IPS-15b (cell line): ENCODE data around the gene ZFR.

Experiments
- H3K27me3 ChIP-seq: one replicate; pipeline ENCODE4 v1.6.1; 2013; ENCODE audit warnings: low read length; ENCODE audit not compliant: control insufficient read depth, insufficient read depth
- H3K36me3 ChIP-seq: one replicate; pipeline ENCODE4 v1.6.1; 2013; ENCODE audit warnings: low read length; ENCODE audit not compliant: control insufficient read depth, insufficient read depth
- H3K4me1 ChIP-seq: one replicate; pipeline ENCODE4 v1.6.1; 2013; ENCODE audit warnings: mild to moderate bottlenecking, low read length; ENCODE audit not compliant: control insufficient read depth, insufficient read depth
- H3K4me3 ChIP-seq: one replicate; pipeline ENCODE4 v1.5.1; 2013; ENCODE audit warnings: low read depth, low read length
- H3K9ac ChIP-seq: one replicate; pipeline ENCODE4 v1.6.1; 2013; ENCODE audit warnings: low read depth, mild to moderate bottlenecking, low read length
- H3K9me3 ChIP-seq: one replicate; pipeline ENCODE4 v1.6.1; 2013; ENCODE audit warnings: mild to moderate bottlenecking, low read length; ENCODE audit not compliant: control insufficient read depth, insufficient read depth

Gene ZFR

DNA sequence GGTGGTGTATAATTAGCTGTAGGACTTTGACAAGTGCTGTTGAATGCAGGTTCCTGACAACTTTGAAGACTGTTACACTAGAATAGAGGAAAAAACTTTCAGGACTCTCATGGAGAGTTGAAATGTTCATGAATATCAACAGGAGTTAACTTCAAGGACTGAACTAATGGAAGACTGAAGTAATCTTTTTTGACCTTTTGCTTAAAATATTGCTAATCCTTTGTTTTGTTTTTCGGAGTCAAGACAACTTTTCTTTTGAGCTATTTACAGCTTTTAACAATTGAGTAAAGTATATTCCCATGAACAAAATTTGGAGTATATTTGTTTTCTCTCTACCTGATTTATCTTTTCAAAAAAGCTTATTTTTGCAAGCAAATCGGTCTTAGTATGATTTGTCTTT, 97.7 kb downstream of the ZFR start:
- Histone ChIP-seq H3K27me3 (no peaks in the 10 kb centered on the region), H3K36me3 (no peaks in the 10 kb centered on the region), H3K9ac (no peak overlapping the region), H3K9me3 (no peaks in the 10 kb centered on the region), H3K4me1 (no peaks in the 10 kb centered on the region), H3K4me3 (no peak overlapping the region)

DNA sequence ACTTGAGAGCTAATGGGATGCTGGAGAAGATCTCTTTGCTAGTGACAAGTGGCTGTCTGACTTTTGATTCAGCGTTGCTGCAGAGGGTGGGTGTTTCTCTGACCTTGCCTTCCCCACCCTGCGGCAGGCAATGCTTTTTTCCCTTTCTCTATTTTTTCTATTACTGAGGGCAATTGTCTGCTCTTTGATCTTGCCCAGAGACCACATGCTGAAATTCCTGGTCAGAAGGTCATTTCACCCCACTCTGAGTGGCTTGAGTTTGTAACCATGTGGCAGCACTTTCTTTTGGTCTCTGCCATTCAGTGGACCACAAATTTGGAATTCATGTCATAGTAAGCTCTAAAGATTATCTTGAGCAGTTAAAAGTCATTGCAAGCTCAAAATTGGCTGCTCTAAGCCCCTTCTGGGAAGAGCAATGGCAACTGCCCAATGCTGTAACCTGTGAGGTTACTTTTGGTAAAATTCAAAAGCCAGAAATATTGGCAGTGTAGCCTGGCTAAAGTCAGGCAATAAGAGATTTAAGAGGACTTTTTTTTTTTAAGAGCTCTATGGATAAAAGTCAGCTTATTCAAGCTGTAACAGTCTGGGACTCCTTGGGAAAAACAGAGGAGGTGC, 101.4 kb downstream of the ZFR start:
- no peak overlapping the region for H3K4me3 ChIP-seq
- peaks cover 6% of the 10 kb centered on the region for H3K9me3 ChIP-seq
- H3K36me3 ChIP-seq: no peaks in the 10 kb centered on the region
- H3K27me3 ChIP-seq: no peaks in the 10 kb centered on the region
- H3K9ac ChIP-seq: no peak overlapping the region
- H3K4me1 ChIP-seq: no peaks in the 10 kb centered on the region

DNA sequence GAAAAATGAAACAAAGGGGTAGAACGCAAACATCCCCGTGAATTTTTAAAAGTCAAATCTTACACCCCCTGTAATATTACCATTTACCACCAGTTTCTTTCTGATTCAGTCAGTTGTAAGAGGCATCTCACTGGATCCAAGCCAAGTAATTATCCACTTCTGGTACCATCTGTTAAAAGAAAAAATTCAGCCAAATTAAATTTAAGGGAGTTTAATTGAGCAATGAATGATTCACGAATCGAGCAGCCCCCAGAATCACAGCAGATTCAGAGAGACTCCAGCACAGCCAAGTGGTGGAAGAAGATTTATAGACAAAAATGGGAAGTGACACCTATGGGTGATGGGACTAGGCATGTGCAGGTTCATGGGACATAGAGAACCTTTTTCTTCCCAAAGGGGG, 101.9 kb downstream of the ZFR start:
- Histone ChIP-seq H3K9me3 (peaks cover 6% of the 10 kb centered on the region), H3K36me3 (no peaks in the 10 kb centered on the region), H3K27me3 (no peaks in the 10 kb centered on the region), H3K4me3 (no peak overlapping the region), H3K9ac (no peak overlapping the region), H3K4me1 (no peaks in the 10 kb centered on the region)

DNA sequence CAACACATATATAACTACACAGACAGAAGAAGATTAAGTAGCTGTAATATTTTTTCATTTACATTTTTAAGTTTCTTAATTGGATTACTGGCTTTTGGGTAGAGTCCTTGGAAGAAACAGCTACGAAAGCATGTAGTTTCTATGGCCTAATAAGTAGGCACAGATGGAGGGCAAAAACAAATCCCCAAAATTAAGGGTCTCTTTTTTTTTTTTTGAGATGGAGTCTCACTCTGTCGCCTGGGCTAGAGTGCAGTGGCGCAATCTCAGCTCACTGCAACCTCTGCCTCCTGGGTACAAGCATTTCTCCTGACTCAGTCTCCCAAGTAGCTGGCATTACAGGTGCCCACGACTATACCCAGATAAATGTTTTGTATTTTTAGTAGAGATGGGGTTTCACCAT, 104.7 kb downstream of the ZFR start:
- Histone ChIP-seq H3K36me3 (no peaks in the 10 kb centered on the region), H3K4me3 (no peak overlapping the region), H3K9ac (no peak overlapping the region), H3K9me3 (peaks cover 6% of the 10 kb centered on the region), H3K27me3 (no peaks in the 10 kb centered on the region), H3K4me1 (no peaks in the 10 kb centered on the region)

DNA sequence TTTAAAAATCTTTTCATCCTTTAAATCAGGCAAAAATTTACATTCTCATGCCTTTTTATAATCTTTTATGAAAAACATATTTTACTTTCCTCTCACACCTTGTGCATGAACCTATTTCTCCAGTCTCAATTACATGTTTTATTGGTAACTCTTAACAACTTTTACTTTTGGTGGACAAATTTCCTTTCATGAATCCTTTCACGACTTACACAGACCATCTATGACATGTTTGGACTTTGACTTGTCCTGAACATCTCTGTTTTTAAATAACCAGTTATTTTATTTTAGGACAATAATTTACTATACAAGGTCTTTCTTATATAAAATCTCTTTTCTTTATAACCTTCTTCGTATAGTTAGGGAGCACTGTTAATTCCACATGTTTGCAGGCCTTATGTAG, 105.3 kb downstream of the ZFR start:
- H3K27me3 ChIP-seq: no peaks in the 10 kb centered on the region
- H3K9me3 ChIP-seq: peaks cover 6% of the 10 kb centered on the region
- H3K36me3 ChIP-seq: no peaks in the 10 kb centered on the region
- no peak overlapping the region for H3K9ac ChIP-seq
- H3K4me1 ChIP-seq: no peaks in the 10 kb centered on the region
- no peak overlapping the region for H3K4me3 ChIP-seq

DNA sequence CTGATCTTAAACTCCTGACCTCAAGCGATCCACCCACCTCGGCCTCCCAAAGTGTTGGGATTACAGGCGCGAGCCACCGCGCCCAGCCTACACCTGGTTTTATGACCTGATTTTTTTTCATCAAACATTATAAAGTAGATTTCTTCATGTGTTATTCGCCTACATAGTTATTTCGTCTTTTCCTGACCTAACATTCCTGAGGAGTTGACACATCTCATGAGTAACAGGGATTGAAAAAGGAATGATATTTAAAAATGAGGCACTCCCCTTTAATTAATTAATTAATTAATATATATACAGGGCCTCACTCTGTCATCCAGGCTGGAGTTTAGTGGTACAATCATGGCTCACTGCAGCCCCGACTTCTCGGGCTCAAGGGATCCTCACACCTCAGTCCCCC, 111.6 kb downstream of the ZFR start:
- Histone ChIP-seq H3K9ac (no peak overlapping the region), H3K9me3 (no peaks in the 10 kb centered on the region), H3K36me3 (no peaks in the 10 kb centered on the region), H3K27me3 (no peaks in the 10 kb centered on the region), H3K4me3 (no peak overlapping the region), H3K4me1 (no peaks in the 10 kb centered on the region)

DNA sequence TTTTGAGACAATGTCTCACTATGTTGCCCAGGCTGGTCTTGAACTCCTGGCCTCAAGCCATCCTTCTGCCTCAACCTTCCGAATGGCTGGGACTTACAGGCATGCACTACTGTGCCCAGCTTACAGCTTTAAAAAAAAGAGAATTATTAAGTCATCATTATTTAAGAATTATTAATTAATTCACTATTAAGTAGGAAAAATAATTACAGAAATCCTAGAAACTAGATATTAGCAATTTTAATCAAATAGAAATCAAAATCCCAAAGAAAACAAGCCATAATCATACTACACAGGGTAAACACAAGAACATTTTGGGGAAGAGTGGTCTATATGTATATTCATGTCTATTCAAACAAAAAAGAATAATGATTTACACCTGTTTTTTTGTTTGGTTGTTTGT, 112.2 kb downstream of the ZFR start:
- H3K9ac ChIP-seq: no peak overlapping the region
- H3K27me3 ChIP-seq: no peaks in the 10 kb centered on the region
- H3K4me3 ChIP-seq: no peak overlapping the region
- no peaks in the 10 kb centered on the region for H3K9me3 ChIP-seq
- no peaks in the 10 kb centered on the region for H3K4me1 ChIP-seq
- H3K36me3 ChIP-seq: no peaks in the 10 kb centered on the region

DNA sequence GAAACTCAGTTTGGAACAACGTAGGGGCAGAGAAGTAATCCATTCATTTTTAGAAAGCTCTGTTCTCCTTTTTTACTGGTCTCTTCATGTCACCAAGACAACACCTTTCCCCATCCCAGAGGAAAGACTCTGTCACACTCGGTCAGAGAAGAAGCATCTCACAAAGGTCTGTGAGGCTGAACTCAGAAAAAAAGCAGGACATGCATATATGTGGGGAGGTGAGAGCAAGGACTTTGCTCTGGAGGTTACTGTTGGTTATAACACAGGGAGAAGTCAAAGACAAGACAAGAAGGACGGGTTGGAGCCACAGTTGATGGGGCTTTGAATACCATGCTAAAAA, 112.6 kb downstream of the ZFR start:
- no peaks in the 10 kb centered on the region for H3K9me3 ChIP-seq
- no peaks in the 10 kb centered on the region for H3K36me3 ChIP-seq
- no peaks in the 10 kb centered on the region for H3K4me1 ChIP-seq
- H3K27me3 ChIP-seq: no peaks in the 10 kb centered on the region
- H3K4me3 ChIP-seq: no peak overlapping the region
- H3K9ac ChIP-seq: no peak overlapping the region

DNA sequence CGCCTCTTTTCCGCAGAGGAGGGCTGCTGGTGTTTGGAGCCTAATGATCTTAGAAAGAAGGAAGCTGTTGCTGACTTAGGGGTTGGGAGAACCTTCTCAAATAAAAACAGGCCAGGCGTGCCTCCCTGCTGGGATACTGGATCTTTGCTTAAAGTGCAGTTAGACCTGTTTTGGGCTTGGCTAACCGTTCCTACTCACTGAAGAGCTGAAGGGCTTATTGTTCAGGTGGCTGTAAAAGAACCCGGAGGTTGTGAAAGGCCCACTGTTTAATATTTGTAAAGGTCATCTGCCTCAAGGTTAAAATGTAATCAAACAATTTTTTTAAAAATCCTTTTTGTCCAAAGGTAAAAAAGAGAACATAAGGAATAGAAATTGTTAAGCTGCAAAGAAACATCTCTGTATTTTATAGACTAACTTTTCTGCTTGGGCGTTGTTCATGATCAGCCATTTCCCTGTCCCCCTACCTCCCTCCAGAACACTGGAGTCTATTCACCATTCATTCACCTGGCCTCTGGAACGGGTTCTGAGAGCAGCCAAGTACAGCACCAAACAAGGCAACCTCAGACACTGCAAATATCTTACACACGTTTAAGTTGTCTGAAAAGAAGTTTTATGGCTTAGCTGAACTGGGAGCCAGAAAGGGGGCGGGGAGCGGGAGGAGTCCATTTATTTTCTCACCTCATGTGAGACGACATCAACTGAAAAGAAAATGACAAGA, 113.2 kb downstream of the ZFR start:
- Histone ChIP-seq H3K36me3 (no peaks in the 10 kb centered on the region), H3K9ac (no peak overlapping the region)

DNA sequence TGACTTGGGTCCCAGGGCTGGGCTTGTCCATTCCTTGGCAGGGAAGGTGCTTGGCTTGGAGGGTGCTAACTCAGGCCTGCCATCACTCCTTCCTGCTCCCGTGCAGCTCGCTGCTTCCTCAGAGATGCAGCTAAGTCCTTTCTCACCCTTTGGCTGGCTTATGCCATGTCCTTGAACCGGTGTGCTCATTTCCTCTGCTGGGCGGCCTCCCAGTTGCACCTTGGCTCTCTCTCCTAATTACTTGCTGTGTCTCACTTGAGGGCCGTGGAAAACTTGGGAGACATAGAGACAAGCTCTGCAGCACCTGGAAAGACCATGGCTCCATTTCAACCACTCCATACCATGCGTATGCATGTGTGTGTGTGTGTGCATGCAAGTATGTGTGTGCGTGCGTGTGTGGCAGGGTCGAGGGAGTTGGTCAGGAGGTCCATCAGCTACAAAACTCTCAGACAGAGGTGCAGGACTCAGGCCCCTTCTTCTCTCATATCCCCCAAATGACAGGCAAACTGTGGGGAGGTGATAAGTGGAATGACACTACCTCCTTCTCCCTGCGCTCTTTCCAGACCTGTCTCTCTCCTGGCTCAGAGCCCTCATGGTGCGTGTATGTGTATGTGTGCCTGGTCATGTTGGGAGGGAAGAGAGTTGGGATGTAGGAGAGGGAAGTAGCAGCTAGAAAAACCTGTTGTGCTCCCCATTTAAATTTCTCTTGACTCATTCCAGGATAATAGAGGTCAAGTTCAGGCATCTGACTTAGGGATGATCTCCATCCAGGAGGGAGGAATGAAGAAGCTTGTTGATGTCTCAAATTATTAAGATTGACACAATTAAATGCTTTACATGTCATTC, 114.2 kb downstream of the ZFR start:
- no peak overlapping the region for H3K4me3 ChIP-seq
- no peaks in the 10 kb centered on the region for H3K9me3 ChIP-seq
- no peaks in the 10 kb centered on the region for H3K4me1 ChIP-seq
- H3K27me3 ChIP-seq: no peaks in the 10 kb centered on the region
- H3K9ac ChIP-seq: no peak overlapping the region
- H3K36me3 ChIP-seq: no peaks in the 10 kb centered on the region

More for the DNA sequence above, 113.2 kb downstream of the ZFR start:
- Histone ChIP-seq H3K27me3 (no peaks in the 10 kb centered on the region), H3K4me3 (no peak overlapping the region), H3K4me1 (no peaks in the 10 kb centered on the region), H3K9me3 (no peaks in the 10 kb centered on the region)

DNA sequence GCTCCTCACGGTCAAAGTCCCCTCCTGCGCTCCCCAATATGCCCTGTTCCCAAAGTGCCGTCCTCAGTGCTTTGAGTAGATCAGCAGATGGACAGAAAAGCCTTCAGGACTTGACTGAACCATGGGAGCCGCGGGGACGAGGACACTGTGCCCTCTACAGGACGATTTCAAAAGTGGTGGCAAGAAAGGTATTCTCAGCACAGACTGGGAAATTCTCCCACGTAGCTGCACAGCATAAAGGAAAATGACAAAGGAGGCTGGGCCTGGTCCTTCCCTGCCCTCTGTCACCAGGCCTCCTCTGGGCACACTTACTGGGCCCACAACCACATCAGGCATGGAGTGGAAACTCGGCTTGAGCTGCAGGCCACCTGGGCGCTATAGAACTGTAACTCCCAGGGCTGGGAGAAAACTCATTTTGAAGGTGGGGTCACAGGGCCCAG, 115.1 kb downstream of the ZFR start:
- H3K27me3 ChIP-seq: no peaks in the 10 kb centered on the region
- H3K4me1 ChIP-seq: no peaks in the 10 kb centered on the region
- no peak overlapping the region for H3K4me3 ChIP-seq
- no peak overlapping the region for H3K9ac ChIP-seq
- no peaks in the 10 kb centered on the region for H3K9me3 ChIP-seq
- H3K36me3 ChIP-seq: no peaks in the 10 kb centered on the region
